Measurements from ENCODE around the gene GALNT7.

The GALNT7 gene

DNA sequence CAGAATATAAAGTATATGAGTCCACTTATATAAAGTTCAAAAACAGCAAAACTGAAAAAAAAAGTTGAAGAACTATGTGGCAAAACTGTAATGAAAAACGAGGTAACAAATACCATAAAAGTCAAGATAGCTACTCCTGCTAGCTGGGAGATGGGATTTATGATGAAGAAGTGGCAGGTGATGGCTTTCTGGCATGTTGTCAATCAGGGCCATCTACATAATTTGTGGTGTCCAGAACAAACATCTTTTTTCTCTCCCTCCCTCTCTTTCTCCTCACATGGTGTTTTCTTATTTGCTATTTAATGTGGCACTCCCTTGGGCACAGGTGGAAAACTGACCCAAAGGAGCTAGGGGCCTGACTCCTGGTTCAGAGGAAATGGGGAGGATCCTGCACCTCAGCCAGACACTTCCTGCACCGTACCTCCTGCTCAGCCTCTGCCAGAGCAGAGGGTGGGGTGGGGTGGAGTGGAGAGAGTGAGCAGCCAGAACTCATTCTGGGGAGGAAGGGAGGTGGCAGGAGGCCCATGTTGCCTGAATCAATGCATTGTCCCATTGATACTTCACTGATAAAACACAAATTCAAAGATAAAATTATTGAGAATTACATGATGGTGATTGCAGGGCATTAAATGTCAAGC, 196.9 kb downstream of the GALNT7 start:
- peak; percentile 7 for DNase-seq

DNA sequence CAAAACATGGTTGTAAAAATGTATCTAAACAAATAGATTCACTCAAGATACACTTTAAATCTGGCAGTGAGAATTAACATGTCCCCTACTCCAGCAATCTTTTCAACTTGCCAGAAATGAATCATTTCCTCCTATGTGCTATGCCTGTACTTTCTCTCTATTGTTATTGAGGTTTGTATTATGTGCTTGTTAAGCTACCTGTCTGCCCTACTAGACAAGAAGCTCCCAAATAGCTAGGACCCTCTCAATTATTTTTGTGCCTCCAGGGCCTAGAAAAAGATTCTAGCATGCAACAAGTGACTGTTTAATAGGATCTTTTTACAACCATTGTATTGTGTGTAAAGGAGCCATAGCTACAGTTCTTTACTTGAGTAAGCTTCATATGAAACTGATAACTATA, 198.7 kb downstream of the GALNT7 start:
- DNase-seq, result no peak

DNA sequence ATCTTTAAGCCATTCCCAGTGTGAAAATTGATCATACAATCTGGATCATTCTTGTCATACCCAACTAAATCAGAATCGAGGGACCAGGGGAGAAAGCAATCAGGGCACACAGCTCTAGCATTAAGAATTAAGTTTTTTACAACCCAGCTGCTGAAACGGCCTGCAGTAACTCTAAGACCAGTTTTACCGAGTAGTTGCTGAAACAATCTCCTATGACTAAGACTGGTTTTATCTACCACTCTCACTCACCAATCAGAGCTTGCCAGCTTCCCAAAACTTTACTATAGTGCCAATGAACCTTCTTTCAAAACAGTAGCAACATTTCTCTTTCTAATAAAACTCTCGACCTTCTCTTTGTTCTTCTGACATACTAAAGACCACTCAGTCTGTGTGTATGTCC, 199.3 kb downstream of the GALNT7 start:
- peak; percentile 13 for DNase-seq

DNA sequence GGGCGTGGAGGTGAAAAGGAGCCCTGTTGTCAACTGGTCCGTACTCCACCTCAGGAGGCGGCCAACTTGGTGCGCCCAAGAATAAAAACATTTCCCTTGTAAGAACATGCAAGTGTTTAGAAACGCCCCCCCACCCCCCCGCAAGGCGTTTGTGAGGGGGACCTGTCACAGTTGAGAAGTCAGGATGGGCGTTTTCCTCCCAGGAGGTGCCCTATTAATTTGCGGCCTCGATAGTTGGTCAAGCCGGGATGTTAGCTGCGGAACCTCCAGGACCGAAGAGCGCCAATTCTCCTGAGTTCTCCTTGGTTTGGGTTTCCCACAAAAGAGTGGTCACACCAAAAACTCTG, 201.5 kb downstream of the GALNT7 start:
- DNase-seq, result no peak

DNA sequence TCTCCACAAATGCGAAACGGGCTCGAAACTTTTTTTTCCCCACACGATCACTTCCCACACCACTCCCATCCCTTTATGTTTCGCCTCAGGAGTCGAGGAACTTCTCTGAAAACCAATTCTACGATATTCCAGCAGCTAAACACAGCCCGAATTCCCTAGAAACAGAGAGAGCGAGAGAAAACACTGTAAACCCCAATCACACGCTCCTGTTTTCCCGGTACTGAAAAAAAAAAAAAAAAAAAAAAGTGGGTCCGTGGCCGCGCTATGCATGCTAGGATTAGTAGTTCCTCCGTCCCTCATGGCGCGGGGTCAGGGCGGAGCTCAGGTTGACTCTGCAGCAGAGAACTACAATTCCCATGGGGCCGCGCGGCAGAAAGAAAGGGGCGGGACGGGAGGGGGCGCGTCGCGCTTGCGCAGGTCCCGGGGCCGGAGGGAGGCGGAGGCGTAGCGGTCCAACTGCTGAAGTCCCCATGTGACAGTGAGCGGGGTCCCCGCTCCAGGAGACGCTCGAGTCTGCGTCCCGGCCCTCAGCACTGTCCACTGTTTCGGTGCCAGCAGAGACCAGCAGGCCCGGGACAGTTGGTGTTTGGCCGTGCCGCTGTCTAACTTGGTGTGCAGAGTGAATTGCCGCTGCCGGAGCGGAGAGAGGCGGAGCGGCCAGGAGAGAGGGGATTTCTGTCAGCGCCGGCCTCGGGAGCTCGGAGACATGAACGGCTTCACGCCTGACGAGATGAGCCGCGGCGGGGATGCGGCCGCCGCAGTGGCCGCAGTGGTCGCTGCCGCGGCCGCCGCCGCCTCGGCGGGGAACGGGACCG, 202.1 kb downstream of the GALNT7 start, which contains the start of gene SAP30:
TSS of gene SAP30 (plus strand) at position 478 of the 815 bp plus-strand sequence. CDS start at position 707, 229 bp downstream.
- DNase-seq, result peak; percentile 85

DNA sequence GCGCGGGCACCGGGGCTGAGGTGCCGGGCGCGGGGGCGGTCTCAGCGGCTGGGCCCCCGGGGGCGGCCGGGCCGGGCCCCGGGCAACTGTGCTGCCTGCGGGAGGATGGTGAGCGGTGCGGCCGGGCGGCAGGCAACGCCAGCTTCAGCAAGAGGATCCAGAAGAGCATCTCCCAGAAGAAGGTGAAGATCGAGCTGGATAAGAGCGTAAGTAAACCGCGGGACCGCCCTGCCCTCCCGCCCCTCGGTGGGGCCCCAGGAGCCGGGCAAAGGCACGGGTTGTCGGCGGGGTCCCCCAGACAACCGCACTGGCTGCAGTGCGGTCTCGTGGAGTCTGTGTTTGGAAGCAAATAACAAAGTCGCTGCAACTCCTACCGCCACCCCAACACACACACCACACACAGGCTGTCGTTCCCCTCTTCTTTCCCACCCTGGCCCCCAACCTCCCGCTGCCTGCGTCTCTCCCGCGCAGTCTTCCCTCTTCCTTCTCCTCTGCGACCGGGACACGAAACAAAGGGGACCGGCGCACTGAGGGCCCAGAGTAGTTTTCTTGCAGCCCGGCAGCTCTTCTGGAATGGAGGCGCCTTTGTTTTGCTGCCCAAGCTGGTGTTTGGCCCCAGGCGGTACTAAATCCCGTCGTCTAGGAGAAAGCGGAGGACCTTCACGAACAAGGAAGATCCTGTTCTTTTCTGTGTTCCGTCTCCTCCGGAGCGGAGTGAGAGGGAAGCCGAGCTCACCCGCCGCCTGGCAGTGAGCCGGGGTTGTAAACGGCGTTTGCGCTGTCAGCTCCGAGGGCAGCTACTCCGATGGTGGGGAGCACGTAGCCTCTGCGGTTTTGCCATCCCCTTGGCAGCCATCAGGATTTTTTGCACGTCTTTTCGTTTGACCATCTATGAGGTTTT, 202.9 kb downstream of the GALNT7 start:
- DNase-seq, result peak; percentile 19

All from NCI-H748 treated with DMSO at 0.1 percent for 48 hours (cell line).